Skeletal muscle tissue (tissue), 4 donors: Measurements from ENCODE around the gene POLE2. TPM values are rescaled to one million over a fixed set of nuclear protein-coding genes. Genes with fewer than 3 reads are reported as not detected.
A peak's percentile ranks its signal among the peaks of the same experiment; 100 is the strongest.

ENCODE experiments used
- H3K27ac ChIP-seq: one replicate; pipeline ENCODE4 v1.7.0; 2013; ENCODE audit warnings: mild to moderate bottlenecking, low read depth, low read length, inconsistent platforms
- H3K27me3 ChIP-seq, 3 donors: one replicate each; pipeline ENCODE4 v1.7.0; 2013; ENCODE audit warnings: low read length in 3 of 3; ENCODE audit not compliant: control insufficient read depth in 3 of 3, insufficient read depth in 3 of 3
- H3K36me3 ChIP-seq, 3 donors: one replicate each; pipeline ENCODE4 v1.7.0; 2013; ENCODE audit warnings: low read length in 3 of 3; ENCODE audit not compliant: control insufficient read depth in 3 of 3, insufficient read depth in 3 of 3
- H3K4me1 ChIP-seq, 3 donors: one replicate each; pipeline ENCODE4 v1.7.0; 2013; ENCODE audit warnings: low read length in 3 of 3, mild to moderate bottlenecking in 3 of 3; ENCODE audit not compliant: control insufficient read depth in 3 of 3, insufficient read depth in 3 of 3
- H3K4me3 ChIP-seq, 3 donors: one replicate each; pipeline ENCODE4 v1.7.0; 2013; ENCODE audit warnings: low read length in 3 of 3
- H3K9ac ChIP-seq, 3 donors: one replicate each; pipeline ENCODE4 v1.7.0; 2013; ENCODE audit warnings: low read length in 3 of 3, mild to moderate bottlenecking in 3 of 3, moderate library complexity in 2 of 3, low read depth in 1 of 3
- H3K9me3 ChIP-seq, 3 donors: one replicate each; pipeline ENCODE4 v1.7.0; 2013; ENCODE audit warnings: low read length in 3 of 3; ENCODE audit not compliant: control insufficient read depth in 3 of 3
- total RNA-seq: library from RNA; depleted of rRNA; stranded (reverse); fragments of >200 nt; gene quantifications from one replicate; pipeline ENCODE4 v1.2.3, GENCODE V29; 2014
- donor health status: Osteomylitis.

Gene POLE2
- total RNA-seq, 1 donor from 2014 or later = 15.1 TPM

DNA sequence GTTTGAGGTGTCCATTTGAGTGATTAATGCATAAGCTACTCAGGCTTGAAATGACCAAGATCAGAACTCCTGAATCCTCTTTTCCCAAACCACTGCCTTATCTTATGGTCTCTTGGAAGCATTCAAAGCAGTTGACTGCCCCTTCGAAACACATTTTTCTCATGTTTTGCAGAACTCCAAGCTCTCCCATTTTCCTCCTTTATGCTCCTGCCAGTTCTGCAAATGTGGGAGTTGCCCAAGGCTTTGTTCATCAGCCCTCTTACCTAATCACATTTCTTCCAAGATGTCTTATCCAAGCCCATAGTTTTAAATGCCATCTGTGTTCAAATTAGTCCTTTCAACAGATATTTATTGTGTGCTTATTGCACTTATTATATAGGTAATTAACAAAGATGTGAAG is 51.1 kb downstream of the POLE2 start:
- Histone ChIP-seq H3K27ac (no peak overlapping the region), H3K36me3 (peaks cover 0 to 9% (median 2%) of the 10 kb centered on the region in 3 donors), H3K9ac (no peak overlapping the region), H3K4me3 (no peak overlapping the region), H3K27me3 (no peaks in the 10 kb centered on the region), H3K9me3 (no peaks in the 10 kb centered on the region), H3K4me1 (peaks cover 10 to 22% (median 16%) of the 10 kb centered on the region in 3 donors)

DNA sequence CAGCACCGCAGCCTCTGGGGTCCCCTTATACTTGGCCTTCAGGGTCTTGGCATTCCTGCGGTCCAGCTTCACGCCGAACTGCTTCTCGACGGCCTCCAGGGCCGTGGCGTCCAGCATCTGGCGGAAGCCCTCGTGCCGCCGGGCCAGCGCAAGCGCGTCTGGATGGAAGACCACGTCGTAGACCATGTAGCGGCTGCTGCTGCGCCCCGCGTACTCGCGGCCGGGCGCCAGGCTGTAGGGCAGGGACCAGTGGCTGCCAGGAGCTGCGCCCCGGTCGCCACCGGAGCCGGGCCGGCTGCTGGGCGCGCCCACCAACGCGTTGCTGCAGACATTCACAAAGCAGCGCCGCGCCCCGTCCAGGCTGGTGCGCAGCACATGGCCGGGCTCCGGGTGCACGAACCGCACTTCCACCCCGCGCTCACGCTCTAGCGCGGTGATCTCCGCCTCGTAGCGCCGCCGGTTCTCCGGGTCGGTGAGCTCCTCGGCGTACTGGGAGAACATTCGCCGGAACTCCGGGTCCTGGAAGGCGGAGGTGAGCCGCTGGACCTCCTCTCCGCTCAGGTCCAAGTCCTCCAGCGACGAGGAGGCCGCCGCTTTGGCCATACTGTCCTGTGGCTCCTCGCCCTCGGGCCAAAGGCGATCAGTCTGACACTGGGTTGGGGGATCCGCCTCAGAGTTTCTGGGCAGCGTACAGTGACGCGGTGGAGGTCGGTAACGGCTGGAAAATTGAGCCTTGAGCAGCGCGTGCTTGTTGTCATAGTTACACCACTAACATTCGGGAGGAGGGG is 53.3 kb downstream of the POLE2 start, which contains the start of gene DNAAF2:
Gene DNAAF2 (minus strand): TSS at position 698 of the 788 bp plus-strand sequence. CDS start 95 bp downstream, at position 603.
- Histone ChIP-seq H3K9me3 (no peaks in the 10 kb centered on the region), H3K9ac (peak within 1 kb of the TSS; percentile 90 to 96 (median 95)), H3K36me3 (peaks cover 0 to 8% (median 2%) of the 10 kb centered on the region in 3 donors), H3K27me3 (no peaks in the 10 kb centered on the region), H3K4me1 (peaks cover 12 to 24% (median 17%) of the 10 kb centered on the region in 3 donors), H3K27ac (peak within 1 kb of the TSS; percentile 96), H3K4me3 (peak within 1 kb of the TSS; percentile 88 to 97 (median 95))

- Histone ChIP-seq H3K4me3 (peak overlapping the region; percentile 88 to 97 (median 95)), H3K4me1 (peaks cover 12 to 24% (median 17%) of the 10 kb centered on the region in 3 donors), H3K9me3 (no peaks in the 10 kb centered on the region), H3K27ac (peak overlapping the region; percentile 96), H3K27me3 (no peaks in the 10 kb centered on the region), H3K36me3 (peaks cover 0 to 8% (median 2%) of the 10 kb centered on the region in 3 donors), H3K9ac (peak overlapping the region; percentile 90 to 96 (median 95))
Observed at GRCh38 chr14:49633640-49634546, 54.1 kb downstream of the POLE2 start.

DNA sequence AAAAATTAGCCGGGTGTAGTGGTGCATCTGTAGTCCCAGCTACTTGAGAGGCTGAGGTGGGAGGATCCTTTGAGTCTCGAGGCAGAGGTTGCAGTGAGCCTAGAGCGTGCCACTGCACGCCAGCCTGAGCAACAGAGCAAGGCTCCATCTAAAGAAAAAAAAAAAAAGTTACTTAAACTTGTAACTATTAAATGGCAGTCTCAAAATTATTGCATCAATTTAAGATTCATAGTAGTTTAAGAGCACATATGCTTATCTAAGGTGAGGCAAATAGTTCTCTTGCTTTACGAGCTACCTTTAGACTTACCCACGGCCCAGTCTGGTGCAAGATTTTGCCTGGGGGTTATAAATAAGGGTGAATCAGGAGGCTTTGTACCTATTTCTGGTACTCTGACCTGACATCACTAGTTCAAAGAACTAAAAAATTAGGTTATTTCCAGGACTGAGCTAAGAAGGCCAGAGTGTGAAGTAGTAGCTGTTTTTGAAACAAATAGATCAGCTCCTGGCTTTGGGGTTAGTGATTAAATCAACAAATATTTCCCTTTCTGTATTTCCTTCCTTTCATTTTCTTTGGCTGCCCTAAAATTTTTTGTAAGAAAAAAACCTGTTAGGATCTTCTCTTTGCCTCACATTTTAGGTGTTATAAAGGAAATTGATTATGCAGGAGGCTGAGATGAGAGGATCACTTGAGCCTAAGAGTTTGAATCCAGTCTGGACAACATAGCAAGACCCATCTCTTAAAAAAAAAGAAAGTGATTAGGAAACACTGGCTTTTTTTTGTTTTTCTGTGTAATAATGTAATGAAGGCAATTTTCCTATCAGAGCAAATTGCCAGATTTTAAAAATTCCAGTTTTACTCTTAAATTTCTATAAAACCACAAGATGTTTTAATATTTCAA is 63.8 kb downstream of the POLE2 start:
- Histone ChIP-seq H3K9me3 (no peaks in the 10 kb centered on the region), H3K9ac (no peak overlapping the region), H3K4me1 (peaks cover 25 to 35% (median 25%) of the 10 kb centered on the region in 3 donors), H3K27me3 (no peaks in the 10 kb centered on the region), H3K4me3 (no peak overlapping the region), H3K27ac (no peak overlapping the region), H3K36me3 (peaks cover 0 to 6% (median 0%) of the 10 kb centered on the region in 3 donors)

GRCh38 chr14:49623387-49623786 is 64.6 kb downstream of the POLE2 start:
- Histone ChIP-seq H3K9me3 (no peaks in the 10 kb centered on the region), H3K4me3 (no peak overlapping the region), H3K9ac (no peak overlapping the region)

DNA sequence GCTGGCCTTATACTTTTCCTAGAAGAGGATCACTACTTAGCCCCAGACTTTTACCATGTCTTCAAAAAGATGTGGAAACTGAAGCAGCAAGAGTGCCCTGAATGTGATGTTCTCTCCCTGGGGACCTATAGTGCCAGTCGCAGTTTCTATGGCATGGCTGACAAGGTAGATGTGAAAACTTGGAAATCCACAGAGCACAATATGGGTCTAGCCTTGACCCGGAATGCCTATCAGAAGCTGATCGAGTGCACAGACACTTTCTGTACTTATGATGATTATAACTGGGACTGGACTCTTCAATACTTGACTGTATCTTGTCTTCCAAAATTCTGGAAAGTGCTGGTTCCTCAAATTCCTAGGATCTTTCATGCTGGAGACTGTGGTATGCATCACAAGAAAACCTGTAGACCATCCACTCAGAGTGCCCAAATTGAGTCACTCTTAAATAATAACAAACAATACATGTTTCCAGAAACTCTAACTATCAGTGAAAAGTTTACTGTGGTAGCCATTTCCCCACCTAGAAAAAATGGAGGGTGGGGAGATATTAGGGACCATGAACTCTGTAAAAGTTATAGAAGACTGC is 65.9 kb downstream of the POLE2 start:
- Histone ChIP-seq H3K4me1 (peaks cover 25 to 35% (median 26%) of the 10 kb centered on the region in 3 donors), H3K36me3 (peaks cover 2 to 22% (median 12%) of the 10 kb centered on the region in 3 donors), H3K27me3 (no peaks in the 10 kb centered on the region), H3K9me3 (no peaks in the 10 kb centered on the region), H3K4me3 (peak overlapping the region; percentile 83 to 97 (median 96)), H3K9ac (peak overlapping the region; percentile 93 to 99 (median 98)), H3K27ac (peak overlapping the region; percentile 9)

More at GRCh38 chr14:49623387-49623786, 64.6 kb downstream of the POLE2 start:
- no peak overlapping the region for H3K27ac ChIP-seq
- H3K27me3 ChIP-seq = no peaks in the 10 kb centered on the region
- peaks cover 25 to 35% (median 26%) of the 10 kb centered on the region in 3 donors for H3K4me1 ChIP-seq
- H3K36me3 ChIP-seq = peaks cover 0 to 10% (median 1%) of the 10 kb centered on the region in 3 donors

DNA sequence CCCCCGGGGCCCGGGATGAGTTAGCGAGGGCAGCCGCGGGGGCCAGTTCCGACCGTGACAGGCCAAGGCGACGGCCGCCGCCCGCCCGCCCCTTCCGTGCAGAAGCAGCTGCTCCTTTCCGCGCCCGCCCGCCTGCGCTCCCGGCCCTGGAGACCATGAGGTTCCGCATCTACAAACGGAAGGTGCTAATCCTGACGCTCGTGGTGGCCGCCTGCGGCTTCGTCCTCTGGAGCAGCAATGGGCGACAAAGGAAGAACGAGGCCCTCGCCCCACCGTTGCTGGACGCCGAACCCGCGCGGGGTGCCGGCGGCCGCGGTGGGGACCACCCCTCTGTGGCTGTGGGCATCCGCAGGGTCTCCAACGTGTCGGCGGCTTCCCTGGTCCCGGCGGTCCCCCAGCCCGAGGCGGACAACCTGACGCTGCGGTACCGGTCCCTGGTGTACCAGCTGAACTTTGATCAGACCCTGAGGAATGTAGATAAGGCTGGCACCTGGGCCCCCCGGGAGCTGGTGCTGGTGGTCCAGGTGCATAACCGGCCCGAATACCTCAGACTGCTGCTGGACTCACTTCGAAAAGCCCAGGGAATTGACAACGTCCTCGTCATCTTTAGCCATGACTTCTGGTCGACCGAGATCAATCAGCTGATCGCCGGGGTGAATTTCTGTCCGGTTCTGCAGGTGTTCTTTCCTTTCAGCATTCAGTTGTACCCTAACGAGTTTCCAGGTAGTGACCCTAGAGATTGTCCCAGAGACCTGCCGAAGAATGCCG is 66.7 kb downstream of the POLE2 start:
- Histone ChIP-seq H3K36me3 (peaks cover 2 to 24% (median 12%) of the 10 kb centered on the region in 3 donors), H3K9me3 (no peaks in the 10 kb centered on the region), H3K27me3 (no peaks in the 10 kb centered on the region), H3K9ac (peak overlapping the region; percentile 93 to 99 (median 98)), H3K27ac (peak overlapping the region; percentile 98), H3K4me1 (peaks cover 25 to 35% (median 26%) of the 10 kb centered on the region in 3 donors), H3K4me3 (peak overlapping the region; percentile 83 to 97 (median 96))

GRCh38 chr14:49620182-49621113 is 67.6 kb downstream of the POLE2 start, which contains the start of the genes MGAT2 and RPL36AL:
Gene MGAT2 (plus strand): TSS chr14:49620799. CDS start chr14:49621269, 470 bp downstream.
Gene RPL36AL (minus strand): TSS chr14:49620626. CDS start chr14:49619104, 1,522 bp downstream.
- Histone ChIP-seq H3K4me1 (peaks cover 25 to 35% (median 26%) of the 10 kb centered on the region in 3 donors), H3K36me3 (peaks cover 2 to 23% (median 12%) of the 10 kb centered on the region in 3 donors), H3K4me3 (peak within 1 kb of the TSS; percentile 96 to 97 (median 97))

More at GRCh38 chr14:49620182-49621113, 67.6 kb downstream of the POLE2 start, which contains the start of the genes MGAT2 and RPL36AL:
- Histone ChIP-seq H3K9me3 (no peaks in the 10 kb centered on the region), H3K27me3 (no peaks in the 10 kb centered on the region), H3K27ac (peak within 1 kb of the TSS; percentile 98), H3K9ac (peak within 1 kb of the TSS; percentile 98 to 99 (median 99))
